Measurements from ENCODE around the gene SCARB2. TPM values are rescaled to one million over a fixed set of nuclear protein-coding genes. Genes with fewer than 3 reads are reported as not detected.
"Not testable (repeated sequence)": the region's sequence is repeated elsewhere in the genome, so short reads cannot be mapped to it uniquely, and the experiment has no call there.

The SCARB2 gene
- total RNA-seq, 4 donors from 2014 or later, result 178 to 271 (median 206) TPM

DNA sequence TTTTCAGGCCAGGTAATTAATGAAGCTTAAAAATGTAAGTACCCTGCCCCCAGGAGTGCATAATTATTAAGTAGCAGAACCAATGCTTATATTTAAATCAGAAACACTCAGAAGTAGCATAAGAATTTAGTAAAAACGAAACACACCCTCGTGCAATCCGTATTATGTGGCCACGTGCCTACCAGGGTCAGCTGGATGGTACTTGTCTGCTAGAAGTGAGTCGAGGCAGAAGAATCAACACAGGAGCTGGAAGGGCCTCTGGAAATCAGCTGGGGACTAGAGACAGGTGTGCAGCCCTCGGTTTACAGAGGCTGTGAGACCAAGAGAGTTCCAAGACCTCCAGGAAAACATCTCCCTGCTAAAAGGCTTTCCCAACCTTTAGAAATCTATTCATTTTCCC is 37.3 kb upstream of the SCARB2 start:
- H3K4me1 ChIP-seq, result peaks cover 7 to 8% of the 10 kb centered on the region in 2 donors
- H3K9me3 ChIP-seq, result no peaks in the 10 kb centered on the region
- no peaks in the 10 kb centered on the region for H3K27me3 ChIP-seq
- H3K27ac ChIP-seq, result peak overlapping the region; percentile 44 to 81 (median 61)
- WGBS, 2 donors, result 4 to 9% methylated on average over 6 of the region's 6 CpGs
- no peak for TF ChIP-seq POLR2A (IDR thresholded peaks at IDR 0.05)
- TF ChIP-seq, protein P1, sequence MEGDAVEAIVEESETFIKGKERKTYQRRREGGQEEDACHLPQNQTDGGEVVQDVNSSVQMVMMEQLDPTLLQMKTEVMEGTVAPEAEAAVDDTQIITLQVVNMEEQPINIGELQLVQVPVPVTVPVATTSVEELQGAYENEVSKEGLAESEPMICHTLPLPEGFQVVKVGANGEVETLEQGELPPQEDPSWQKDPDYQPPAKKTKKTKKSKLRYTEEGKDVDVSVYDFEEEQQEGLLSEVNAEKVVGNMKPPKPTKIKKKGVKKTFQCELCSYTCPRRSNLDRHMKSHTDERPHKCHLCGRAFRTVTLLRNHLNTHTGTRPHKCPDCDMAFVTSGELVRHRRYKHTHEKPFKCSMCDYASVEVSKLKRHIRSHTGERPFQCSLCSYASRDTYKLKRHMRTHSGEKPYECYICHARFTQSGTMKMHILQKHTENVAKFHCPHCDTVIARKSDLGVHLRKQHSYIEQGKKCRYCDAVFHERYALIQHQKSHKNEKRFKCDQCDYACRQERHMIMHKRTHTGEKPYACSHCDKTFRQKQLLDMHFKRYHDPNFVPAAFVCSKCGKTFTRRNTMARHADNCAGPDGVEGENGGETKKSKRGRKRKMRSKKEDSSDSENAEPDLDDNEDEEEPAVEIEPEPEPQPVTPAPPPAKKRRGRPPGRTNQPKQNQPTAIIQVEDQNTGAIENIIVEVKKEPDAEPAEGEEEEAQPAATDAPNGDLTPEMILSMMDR (IDR thresholded peaks at IDR 0.05), result no peak
- H3K36me3 ChIP-seq, result no peaks in the 10 kb centered on the region
- peak overlapping the region; percentile 27 to 50 (median 40) for H3K4me3 ChIP-seq (replicated peaks in 1 of 3)
- intact Hi-C loops (cut with DNase I), result loop anchor here (10.0 kb wide), 1 partner anchor 56 kb away; no protein-coding TSS in a partner anchor
- DNase-seq, result peak; percentile 57 to 58

DNA sequence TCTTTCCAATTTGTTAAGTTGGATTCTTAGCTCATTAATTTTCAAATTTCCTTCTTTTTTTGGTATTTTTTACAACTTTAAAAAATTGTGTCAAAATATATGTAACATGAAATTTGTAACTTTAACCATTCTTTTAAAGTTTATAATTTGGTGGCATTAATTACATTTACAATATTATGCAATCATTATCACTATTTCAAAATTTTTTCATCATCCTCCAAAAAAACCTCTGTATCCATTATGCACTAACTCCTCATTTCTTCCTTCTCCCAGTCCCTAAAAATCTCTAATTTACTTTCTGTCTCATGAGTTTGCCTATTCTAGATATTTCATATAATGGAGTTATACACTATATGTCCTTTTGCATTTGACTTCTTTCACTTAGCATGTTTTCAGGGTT is 33.2 kb upstream of the SCARB2 start:
- TF ChIP-seq, protein P1 (IDR thresholded peaks at IDR 0.05), result no peak
- TF ChIP-seq POLR2A (IDR thresholded peaks at IDR 0.05), result no peak
- intact Hi-C loops (cut with DNase I), result no loop called here
- DNase-seq, result no peak
- no peak overlapping the region for H3K27ac ChIP-seq
- no peaks in the 10 kb centered on the region for H3K9me3 ChIP-seq
- H3K4me1 ChIP-seq, result peaks cover 7 to 8% of the 10 kb centered on the region in 2 donors
- H3K36me3 ChIP-seq, result no peaks in the 10 kb centered on the region
- no peaks in the 10 kb centered on the region for H3K27me3 ChIP-seq
- H3K4me3 ChIP-seq (replicated peaks in 1 of 3), result no peak overlapping the region

DNA sequence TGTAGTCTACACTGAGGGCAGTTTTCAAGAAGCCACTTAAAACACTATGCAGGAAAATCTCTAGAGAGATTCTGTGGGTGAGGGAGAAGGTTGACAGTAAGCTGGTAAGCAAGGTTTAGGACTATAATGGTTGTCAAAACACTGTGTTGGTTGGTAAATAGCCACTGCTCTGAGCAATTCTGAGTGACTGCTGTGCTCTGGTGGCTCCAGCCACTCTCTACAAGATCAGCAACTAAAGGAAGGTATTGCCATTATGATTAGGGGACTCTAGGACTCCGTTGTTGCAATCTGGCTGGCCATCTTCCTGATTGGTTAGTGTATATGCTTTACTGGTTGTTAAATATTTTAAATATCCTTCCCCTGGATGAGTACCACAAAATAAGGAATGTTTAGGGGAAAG is 32.4 kb upstream of the SCARB2 start:
- no peak overlapping the region for H3K4me3 ChIP-seq (replicated peaks in 1 of 3)
- H3K36me3 ChIP-seq, result no peaks in the 10 kb centered on the region
- no peak for DNase-seq
- H3K27ac ChIP-seq, result no peak overlapping the region
- intact Hi-C loops (cut with DNase I), result no loop called here
- no peaks in the 10 kb centered on the region for H3K27me3 ChIP-seq
- TF ChIP-seq POLR2A (IDR thresholded peaks at IDR 0.05), result no peak
- TF ChIP-seq, protein P1 (IDR thresholded peaks at IDR 0.05), result no peak
- peaks cover 4 to 6% of the 10 kb centered on the region in 2 donors for H3K4me1 ChIP-seq
- WGBS, 2 donors, result 52 to 74% methylated on average over 1 of the region's 1 CpG
- no peaks in the 10 kb centered on the region for H3K9me3 ChIP-seq

DNA sequence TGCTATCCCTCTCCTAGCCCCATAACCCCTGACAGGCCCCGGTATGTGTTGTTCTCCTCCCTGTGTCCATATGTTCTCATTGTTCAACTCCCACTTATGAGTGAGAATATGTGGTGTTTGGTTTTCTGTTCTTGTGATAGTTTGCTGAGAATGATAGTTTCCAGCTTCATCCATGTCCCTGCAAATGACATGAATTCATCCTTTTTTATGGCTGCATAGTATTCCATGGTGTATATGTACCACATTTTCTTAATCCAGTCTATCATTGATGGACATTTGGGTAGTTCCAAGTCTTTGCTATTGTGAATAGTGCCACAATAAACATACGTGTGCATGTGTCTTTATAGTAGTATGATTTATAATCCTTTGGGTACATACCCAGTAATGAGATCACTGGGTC is 30.3 kb upstream of the SCARB2 start:
- H3K4me3 ChIP-seq (replicated peaks in 1 of 3); H3K27me3 ChIP-seq; DNase-seq; H3K27ac ChIP-seq; H3K4me1 ChIP-seq; intact Hi-C loops (cut with DNase I); H3K9me3 ChIP-seq; H3K36me3 ChIP-seq: not testable (repeated sequence)
- 96% methylated on average over 2 of the region's 2 CpGs for WGBS, 2 donors

DNA sequence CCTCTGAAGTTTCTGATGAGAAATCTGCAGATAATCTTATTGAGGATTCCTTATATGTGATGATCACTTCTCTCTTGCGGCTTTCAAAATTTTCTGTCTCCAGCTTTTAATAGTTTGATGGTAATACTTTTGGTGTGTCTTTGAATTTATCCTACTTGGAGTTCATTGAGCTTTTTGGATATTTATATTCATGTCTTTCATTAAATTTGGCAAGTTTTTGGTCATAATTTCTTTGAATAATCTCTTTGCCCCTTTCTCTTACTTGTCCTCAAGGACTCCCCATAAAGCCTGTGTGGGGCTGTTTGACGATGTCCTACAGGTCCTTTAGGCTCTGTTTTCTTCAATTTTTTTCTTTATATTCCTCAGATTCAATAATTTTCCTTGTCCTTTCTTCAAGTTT is 26.6 kb upstream of the SCARB2 start:
- Histone ChIP-seq H3K27me3 (no peaks in the 10 kb centered on the region), H3K4me1 (peaks cover 6 to 9% of the 10 kb centered on the region in 2 donors), H3K36me3 (no peaks in the 10 kb centered on the region), H3K9me3 (no peaks in the 10 kb centered on the region), H3K4me3 (replicated peaks in 1 of 3) (no peak overlapping the region), H3K27ac (no peak overlapping the region)
- no peak for DNase-seq
- TF ChIP-seq, protein P1 (IDR thresholded peaks at IDR 0.05), result no peak
- TF ChIP-seq POLR2A (IDR thresholded peaks at IDR 0.05), result no peak
- intact Hi-C loops (cut with DNase I), result no loop called here
- 94 to 98% methylated on average over 2 of the region's 2 CpGs for WGBS, 2 donors

DNA sequence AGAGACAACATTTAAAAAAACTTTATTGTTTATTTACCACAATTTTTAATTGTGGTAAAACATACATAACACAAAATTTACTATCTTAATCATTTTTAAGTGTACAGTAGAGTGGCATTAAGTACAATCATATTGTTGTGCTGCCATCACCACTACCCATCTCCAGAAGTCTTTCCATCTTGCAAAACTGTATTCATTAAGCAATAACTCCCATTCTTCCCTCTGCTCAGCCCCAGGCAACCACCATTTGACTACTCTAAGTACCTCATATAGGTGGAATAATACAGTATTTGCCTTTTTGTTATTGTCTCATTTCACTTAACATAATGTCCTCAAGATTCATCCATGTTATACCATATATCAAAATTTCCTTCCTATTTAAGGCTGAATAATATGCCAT is 25.1 kb upstream of the SCARB2 start:
- Histone ChIP-seq H3K9me3 (no peaks in the 10 kb centered on the region), H3K4me1 (peaks cover 21 to 25% of the 10 kb centered on the region in 2 donors), H3K27ac (no peak overlapping the region), H3K4me3 (replicated peaks in 1 of 3) (no peak overlapping the region), H3K36me3 (no peaks in the 10 kb centered on the region), H3K27me3 (no peaks in the 10 kb centered on the region)
- TF ChIP-seq POLR2A (IDR thresholded peaks at IDR 0.05), result no peak
- TF ChIP-seq, protein P1 (IDR thresholded peaks at IDR 0.05), result no peak
- intact Hi-C loops (cut with DNase I), result no loop called here
- no peak for DNase-seq
